SIG-M5 (cell line): ENCODE measurements around the gene CLASP1.
"Not testable (repeated sequence)": the region's sequence is repeated elsewhere in the genome, so short reads cannot be mapped to it uniquely, and the experiment has no call there.

ENCODE experiments used
- DNase-seq: peaks from one replicate; lab custom pipeline; 2025; lab: John Stamatoyannopoulos, UW

The CLASP1 gene

DNA sequence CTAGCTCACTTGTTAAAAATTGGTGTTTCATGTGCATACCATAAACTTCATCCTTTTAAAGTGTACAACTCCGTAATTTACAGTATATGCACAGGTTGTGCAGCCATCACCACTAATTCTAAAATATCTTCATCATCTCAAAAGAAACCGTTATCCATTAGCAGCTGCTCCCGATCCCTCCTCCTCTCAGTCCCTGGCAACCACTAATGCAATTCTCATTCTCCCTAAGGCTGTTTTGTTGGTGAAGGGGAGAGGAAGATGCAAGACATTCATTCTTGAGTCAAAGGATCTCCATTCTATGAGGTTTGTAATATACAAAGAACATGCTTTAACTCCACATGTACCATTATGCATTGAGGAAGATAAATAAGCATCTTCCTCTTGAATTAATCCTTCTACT lies 70.0 kb downstream of the CLASP1 start:
- DNase-seq, result no peak

DNA sequence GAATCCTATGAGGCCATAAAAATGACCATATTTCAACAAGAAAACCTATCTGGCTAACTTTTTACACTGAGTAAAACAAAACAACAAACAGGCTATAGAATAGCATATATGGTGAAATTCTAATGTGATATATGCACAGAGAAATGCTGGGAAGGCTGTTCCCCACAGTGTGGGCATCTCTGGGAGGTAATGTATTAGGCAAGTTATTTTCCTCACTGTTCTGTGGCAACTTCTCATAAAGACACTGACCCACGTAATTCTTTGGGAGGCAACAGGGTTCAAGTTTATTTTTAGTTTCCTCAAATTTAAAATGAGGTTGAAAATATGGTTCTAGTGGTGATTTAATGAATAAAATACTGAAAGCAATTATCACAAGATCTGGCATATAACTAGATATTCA lies 71.9 kb downstream of the CLASP1 start:
- no peak for DNase-seq

- DNase-seq, result no peak
Measured at GRCh38 chr2:121576263-121576662, 73.0 kb downstream of the CLASP1 start.

DNA sequence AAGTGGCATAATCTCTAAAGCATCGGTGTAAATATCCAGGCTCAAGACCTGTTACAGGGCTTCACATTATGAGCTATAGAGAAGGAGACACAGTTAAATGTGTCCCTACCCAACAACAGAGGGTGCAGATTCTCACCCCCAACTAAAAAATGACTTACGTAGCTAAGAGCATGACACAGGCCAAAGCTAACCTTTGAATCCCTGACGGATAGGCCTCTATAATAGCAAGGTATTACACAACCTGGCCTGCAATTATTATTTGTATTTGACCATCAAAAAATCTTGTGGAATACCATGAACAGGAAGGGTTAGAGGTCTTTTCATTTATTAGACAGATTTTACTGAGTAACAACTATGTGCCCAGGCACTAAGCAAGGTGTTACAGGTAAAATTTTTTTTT lies 73.5 kb downstream of the CLASP1 start:
- no peak for DNase-seq

GRCh38 chr2:121570667-121571055 lies 78.6 kb downstream of the CLASP1 start:
- DNase-seq, result no peak

- no peak for DNase-seq
Measured at GRCh38 chr2:121570036-121570666, 79.1 kb downstream of the CLASP1 start.

- DNase-seq, result no peak
Measured at GRCh38 chr2:121567957-121568409, 81.3 kb downstream of the CLASP1 start.

- no peak for DNase-seq
Measured at GRCh38 chr2:121567452-121567851, 81.8 kb downstream of the CLASP1 start.

DNA sequence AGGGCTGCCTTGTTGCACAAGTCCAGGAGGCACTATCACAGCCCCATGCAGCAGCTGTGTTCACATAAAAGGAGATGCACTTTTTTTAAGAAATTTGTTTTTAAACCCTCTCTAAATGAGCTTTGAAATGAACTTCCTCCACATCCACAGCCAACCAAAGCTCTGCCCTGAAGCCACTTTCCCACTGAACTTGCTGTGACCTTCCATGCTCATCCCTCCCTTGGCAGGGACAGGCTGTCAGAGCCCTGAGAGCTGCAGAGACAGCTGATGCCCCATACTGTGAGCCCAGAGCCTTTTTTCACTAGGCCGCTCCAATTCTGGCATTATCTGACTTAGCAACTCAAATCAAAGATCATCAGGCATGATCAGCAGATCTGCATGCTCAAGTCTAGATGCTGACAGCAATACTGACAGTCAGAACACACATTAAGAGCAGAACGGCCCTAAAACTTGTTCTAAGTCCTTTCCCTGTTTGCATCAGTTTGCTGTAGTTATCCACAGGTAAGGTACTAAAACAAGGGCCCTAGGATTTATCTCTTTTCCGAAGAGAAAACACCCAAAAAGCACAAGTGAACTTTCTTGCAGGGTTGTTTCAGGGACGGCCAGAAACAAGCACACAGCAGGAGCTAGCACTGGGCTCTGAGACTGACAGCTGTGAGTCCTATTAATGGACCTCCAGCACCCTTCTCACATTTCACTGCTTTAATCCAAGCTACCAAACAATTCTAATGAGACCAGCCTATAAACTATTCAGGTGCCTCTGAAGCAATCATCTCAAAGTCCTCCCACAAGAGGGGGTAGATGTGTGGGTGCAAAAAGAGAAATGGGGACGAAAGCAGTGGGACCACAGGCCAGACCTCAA lies 83.6 kb downstream of the CLASP1 start:
- DNase-seq, result no peak

DNA sequence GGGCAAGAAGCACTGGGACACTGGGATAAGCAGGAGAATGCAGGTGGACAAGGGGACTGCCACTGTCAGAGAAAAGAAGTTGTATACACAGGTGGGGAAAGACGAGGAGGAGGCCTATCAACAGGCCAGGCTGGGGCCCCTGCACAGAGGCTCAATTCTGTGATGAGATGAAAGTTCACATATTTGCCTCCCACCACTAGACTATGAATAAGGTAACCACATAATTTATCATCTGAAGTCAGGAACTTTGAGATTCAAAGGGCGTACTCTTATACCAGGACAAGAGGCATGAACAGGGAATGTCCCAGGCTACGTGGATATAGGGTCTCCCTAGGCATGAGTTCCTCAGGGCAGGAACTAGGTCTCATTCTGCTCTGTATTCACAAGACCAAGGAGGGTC lies 84.4 kb downstream of the CLASP1 start:
- DNase-seq, result no peak

DNA sequence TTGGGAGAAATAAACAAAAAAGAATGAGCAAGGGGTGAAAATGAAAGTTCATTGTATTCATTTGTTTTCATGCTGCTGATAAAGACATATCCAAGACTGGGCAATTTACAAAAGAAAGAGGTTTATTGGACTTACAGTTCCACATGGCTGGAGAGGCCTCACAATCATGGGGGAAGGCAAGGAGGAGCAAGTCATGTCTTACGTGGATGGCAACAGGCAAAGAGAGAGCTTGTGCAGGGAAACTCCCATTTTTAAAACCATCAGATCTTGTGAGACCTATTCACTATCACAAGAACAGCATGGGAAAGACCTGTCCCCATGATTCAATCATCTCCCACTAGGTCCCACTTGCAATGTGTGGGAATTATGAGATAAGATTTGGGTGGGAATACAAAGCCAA lies 85.5 kb downstream of the CLASP1 start:
- DNase-seq, result not testable (repeated sequence)

DNA sequence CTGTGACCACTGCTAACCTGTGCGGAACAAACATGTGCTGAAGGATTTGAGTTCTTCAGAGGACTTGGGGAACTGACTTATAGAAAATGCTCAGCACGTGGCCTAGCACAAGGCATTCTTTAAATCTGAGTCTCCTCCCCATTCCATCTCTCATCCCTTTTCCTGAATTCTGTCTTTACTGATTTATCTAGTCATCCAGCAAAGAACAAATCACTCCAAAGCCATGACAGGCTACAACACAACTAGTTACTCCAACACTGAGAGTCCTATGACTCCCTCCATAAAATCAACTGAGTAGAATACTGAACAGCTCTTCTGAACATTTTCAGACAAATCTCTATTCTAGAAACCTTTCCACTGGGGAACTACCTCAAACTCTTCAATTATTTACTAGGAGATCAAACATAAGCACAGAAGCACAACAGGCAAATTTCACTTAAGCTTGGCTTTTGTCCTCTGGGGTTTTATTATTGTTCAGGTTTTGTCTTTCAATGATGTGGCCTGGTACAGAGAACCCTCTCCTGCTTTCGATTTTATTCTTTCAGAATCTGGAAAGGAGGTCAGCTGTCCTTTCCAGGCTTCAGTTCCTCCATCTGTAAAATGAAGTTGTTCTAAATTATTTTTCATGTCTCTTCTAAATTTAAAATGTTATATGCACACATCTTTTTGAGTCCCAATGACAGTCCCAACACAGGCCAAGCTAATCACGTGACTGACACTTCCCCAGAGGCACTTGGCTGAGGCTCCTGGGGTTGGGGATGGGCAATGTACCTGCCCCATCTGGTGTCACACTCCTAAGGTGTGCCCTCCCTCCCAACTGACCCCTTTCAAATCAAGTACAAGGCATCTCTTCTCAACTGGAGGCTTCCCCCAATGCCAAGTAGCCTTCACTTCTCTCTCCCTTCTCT lies 86.7 kb downstream of the CLASP1 start:
- no peak for DNase-seq

DNA sequence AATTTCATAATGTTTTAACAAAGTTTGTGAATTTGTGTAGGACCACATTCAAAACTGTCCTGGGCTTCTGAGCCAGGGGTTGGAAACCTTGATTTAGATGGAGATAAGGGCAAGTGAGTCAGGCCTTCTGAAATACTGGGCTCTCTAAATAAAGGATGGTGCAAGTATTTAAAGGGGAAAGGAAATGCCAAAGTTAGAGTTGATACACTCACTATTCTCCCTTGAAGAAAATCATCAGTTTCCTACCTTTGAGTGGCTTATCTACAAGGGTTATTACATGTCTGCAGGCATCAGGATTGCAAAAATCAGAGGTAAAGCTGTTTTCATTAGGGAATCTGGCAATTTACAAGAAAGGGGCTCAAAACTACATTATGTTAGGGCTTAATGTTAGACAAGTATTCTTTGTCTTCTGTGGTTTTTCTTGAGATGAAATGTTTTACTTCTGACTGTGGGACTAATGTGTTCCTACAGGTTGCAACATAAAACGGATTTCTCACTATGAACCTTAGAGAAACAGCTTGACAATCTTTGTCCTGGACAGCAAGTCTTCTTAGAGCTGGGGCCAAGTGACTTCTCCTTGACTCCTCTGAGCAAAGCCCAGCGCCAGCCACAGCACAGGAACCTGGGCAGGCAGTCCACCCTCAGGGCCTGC lies 87.5 kb downstream of the CLASP1 start:
- DNase-seq, result peak; percentile 12

DNA sequence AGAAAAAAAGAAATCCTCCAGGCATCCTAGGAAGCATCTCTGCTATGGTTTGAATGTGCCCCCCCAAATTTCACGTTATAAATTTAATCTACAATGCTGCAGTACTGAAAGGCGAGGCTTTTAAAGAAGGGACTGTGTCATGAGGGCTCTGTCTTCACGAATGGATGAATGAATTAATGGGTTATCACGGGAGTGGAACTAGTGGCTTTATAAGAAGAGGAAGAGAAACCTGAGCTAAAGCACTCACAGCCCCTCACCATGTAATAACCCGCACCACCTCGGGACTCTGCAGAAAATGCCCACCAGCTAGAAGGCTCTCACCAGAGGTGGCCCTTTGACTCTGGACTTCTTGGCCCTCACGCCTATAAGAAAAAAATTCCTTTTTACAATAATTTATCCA lies 90.9 kb downstream of the CLASP1 start:
- no peak for DNase-seq

DNA sequence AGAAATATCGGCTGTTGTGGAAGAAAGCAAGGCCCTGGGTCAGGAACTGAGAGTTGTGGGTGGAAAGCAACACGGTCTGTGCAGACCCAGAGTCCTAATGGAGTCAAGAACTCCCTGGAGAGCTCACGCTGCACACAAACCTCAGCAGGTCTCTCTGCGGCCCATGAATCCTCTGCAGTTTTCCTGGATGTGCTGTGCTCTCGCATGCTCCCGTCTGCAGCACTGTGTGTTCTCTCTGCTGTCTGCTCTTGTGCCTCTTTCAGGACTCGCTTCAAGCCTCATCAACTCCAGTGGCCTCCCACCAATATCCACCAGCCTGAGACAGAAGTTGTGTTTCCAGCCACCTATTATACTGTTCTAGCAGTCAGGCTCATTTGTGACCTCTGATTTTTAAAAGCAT lies 94.3 kb downstream of the CLASP1 start:
- DNase-seq, result no peak

DNA sequence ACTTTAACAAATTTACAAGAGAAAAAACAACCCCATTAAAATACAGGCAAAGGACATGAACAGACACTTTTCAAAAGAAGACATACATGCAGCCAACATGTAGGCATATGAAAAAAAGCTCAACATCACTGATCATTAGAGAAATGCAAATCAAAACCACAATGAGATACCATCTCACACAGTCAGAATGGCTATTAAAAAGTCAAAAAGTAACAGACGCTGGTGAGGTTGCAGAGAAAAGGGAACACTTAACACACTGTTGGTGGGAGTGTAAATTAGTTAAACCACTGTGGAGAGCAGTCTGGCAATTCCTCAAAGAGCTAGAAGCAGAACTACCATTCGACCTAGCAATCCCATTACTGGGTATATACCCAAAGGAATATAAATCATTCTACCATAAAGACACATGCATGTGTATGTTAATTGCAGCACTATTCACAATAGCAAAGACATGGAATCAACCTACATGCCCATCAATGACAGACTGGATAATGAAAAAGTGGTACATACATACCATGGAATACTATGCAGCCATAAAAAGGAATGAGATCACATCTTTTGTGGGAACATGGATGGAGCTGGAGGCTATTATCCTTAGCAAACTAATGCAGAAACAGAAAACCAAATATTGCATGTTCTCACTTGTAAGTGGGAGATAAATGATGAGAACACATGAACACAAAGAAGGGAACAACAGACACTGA lies 96.6 kb downstream of the CLASP1 start:
- DNase-seq, result not testable (repeated sequence)

DNA sequence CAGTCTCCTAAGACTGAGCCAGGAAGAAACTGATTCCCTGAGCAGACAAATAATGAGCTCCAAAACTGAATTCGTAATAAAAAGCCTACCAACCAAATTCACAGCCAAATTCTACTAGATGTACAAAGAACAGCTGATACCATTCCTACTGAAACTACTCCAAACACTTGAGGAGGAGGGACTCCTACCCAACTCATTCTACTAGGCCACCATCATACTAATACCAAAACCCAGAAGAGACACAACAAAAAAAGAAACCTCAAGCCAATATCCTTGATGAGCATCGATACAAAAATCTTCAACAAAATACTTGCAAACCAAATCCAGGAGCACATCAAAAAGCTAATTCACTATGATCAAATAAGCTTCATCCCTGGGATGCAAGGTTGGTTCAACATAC lies 98.6 kb downstream of the CLASP1 start:
- DNase-seq, result no peak

- no peak for DNase-seq
Measured at GRCh38 chr2:121547646-121548045, 101.6 kb downstream of the CLASP1 start.

GRCh38 chr2:121545913-121546312 lies 103.3 kb downstream of the CLASP1 start:
- no peak for DNase-seq

- DNase-seq, result no peak
Measured at GRCh38 chr2:121545257-121545656, 104.0 kb downstream of the CLASP1 start.

- DNase-seq, result no peak
Measured at GRCh38 chr2:121541495-121541894, 107.8 kb downstream of the CLASP1 start.
